ENCODE measurements around the gene ALOXE3.

Gene ALOXE3

DNA sequence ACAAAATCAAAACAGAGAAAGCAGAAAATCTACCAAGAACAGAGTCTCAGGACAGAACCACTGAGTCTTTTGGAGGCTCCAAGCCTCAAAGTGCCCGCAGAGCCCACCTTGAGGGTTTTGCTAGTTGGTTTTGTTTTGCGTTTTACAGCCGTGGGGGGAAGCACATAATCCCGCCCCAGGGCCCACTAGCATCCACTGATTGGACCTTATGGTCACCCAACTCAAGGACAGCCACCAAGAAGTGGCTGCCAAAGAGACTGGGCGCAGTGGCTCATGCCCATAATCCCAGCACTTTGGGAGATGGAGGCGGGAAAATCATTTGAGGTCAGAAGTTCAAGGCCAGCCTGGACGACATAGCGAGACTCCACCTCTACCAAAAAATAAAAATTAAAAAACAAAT is 69.6 kb downstream of the ALOXE3 start:
- TF ChIP-seq, protein P1, sequence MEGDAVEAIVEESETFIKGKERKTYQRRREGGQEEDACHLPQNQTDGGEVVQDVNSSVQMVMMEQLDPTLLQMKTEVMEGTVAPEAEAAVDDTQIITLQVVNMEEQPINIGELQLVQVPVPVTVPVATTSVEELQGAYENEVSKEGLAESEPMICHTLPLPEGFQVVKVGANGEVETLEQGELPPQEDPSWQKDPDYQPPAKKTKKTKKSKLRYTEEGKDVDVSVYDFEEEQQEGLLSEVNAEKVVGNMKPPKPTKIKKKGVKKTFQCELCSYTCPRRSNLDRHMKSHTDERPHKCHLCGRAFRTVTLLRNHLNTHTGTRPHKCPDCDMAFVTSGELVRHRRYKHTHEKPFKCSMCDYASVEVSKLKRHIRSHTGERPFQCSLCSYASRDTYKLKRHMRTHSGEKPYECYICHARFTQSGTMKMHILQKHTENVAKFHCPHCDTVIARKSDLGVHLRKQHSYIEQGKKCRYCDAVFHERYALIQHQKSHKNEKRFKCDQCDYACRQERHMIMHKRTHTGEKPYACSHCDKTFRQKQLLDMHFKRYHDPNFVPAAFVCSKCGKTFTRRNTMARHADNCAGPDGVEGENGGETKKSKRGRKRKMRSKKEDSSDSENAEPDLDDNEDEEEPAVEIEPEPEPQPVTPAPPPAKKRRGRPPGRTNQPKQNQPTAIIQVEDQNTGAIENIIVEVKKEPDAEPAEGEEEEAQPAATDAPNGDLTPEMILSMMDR (IDR thresholded peaks at IDR 0.05; ENCODE audit: borderline replicate concordance, control extremely low read depth, extremely low read depth, insufficient read depth, missing control alignments), result no peak
- DNase-seq (ENCODE audit: low spot score), result no peak
- in situ Hi-C loops (cut with MboI; ENCODE audit: low sequenced_read_pairs, unreplicated experiment), result no loop called here

DNA sequence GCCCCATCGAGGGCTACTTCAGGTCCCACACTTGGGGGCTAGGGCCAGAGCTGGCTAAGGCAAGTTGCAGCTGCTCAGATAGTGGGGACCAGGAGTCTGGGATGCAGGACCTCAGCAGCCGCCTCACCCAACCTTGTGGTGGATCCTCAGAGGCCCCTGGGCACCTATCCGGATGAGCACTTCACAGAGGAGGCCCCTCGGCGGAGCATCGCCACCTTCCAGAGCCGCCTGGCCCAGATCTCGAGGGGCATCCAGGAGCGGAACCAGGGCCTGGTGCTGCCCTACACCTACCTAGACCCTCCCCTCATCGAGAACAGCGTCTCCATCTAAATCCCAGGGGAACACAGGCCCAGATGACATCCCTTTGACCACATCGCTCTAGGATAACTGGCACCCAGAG is 70.1 kb downstream of the ALOXE3 start:
- DNase-seq (ENCODE audit: low spot score), result no peak
- in situ Hi-C loops (cut with MboI; ENCODE audit: low sequenced_read_pairs, unreplicated experiment), result no loop called here
- TF ChIP-seq, protein P1 (IDR thresholded peaks at IDR 0.05; ENCODE audit: borderline replicate concordance, control extremely low read depth, extremely low read depth, insufficient read depth, missing control alignments), result no peak

DNA sequence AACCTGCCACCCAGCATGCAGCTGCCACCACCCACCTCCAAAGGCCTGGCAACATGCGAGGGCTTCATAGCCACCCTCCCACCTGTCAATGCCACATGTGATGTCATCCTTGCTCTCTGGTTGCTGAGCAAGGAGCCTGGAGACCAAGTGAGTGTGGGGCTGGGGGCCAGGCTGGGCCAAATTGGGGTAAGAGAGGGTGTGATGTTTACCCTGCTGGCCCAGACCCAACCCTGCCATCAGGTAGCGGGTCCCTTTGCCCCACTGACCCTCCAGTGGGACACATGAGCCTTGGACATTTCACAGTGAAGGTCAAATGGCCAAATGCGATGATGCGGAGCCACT is 70.6 kb downstream of the ALOXE3 start:
- DNase-seq (ENCODE audit: low spot score), result no peak
- TF ChIP-seq, protein P1 (IDR thresholded peaks at IDR 0.05; ENCODE audit: borderline replicate concordance, control extremely low read depth, extremely low read depth, insufficient read depth, missing control alignments), result no peak
- in situ Hi-C loops (cut with MboI; ENCODE audit: low sequenced_read_pairs, unreplicated experiment), result no loop called here

DNA sequence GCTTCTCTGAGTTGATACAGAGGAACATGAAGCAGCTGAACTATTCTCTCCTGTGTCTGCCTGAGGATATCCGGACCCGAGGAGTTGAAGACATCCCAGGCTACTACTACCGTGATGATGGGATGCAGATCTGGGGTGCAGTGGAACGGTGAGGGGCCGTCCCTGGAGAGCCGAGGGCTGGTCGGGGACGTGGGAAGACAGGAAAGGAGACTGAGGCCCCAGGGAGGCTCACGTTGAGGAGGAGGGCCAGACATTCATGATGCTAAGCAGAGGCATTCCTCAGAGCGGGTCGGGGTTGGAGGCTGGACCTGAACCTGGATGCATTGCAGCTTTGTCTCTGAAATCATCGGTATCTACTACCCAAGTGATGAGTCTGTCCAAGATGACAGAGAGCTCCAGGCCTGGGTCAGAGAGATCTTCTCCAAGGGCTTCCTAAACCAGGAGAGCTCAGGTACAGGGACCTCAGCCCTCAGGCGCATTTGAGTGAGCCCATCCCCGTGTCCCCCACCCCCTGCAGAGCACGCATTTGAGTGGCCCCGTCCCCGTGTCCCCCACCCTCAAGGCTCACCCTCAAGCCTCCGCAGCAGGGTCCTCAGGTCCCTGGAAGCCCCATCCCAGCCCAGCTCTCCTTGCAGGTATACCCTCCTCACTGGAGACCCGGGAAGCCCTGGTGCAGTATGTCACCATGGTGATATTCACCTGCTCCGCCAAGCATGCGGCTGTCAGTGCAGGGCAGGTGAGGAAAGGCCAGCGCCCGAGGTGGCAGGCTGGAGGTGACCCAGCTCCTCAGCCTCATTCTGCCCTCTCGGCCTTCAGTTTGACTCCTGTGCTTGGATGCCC is 71.2 kb downstream of the ALOXE3 start:
- in situ Hi-C loops (cut with MboI; ENCODE audit: low sequenced_read_pairs, unreplicated experiment), result no loop called here
- TF ChIP-seq, protein P1 (IDR thresholded peaks at IDR 0.05; ENCODE audit: borderline replicate concordance, control extremely low read depth, extremely low read depth, insufficient read depth, missing control alignments), result no peak
- DNase-seq (ENCODE audit: low spot score), result no peak

DNA sequence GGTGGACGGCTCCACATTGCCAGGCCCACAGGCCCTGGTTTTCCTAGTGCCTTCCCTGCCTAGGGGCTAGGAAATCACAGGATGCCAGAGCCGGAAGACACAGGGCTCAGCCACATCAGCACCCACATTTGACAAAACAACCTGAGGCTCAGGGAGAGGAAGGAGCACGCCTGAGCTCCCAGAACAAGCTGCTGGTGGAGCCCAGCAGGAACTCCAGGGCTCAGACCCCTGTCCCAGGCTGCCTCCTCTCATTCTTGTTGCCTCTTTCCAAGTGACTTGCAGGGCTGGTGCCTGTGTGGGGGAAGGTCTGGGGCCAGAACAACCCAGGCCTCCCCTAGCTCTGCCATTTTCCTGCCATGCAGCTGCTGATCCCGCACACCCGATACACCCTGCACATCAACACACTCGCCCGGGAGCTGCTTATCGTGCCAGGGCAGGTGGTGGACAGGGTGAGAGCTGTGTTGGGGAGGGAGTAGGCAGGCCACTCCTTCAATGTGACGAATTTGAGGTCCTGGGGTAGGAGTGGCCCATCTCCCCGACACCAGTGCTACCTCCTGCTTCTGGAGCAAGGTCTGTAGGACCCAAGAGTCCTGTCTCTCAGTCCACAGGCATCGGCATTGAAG is 71.9 kb downstream of the ALOXE3 start:
- TF ChIP-seq, protein P1 (IDR thresholded peaks at IDR 0.05; ENCODE audit: borderline replicate concordance, control extremely low read depth, extremely low read depth, insufficient read depth, missing control alignments), result no peak
- no peak for DNase-seq (ENCODE audit: low spot score)
- in situ Hi-C loops (cut with MboI; ENCODE audit: low sequenced_read_pairs, unreplicated experiment), result no loop called here
